ENCODE results near the gene CEP120.

Gene CEP120

DNA sequence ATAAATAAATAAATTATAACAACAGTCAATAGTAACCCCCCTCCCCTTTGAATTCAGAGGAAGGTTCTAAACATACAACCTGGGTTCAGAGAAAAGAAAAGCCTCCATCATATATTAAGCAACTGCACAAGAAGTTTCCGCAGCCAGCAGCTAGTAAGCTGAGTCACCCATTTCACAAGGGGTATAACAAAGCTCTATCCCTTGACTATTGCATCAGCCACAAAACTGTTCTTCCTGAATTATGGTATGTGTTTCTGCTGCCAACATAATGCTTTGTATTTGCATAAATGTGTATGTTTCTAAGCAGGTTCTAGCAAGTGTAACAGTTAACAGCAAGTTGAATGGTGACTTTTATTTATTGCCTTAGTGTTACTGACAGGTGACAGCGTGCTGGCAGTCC is 6.8 kb upstream of the CEP120 start:
- no peak for TF ChIP-seq CTCF (conservative IDR thresholded peaks at IDR 0.05; ENCODE audit: control insufficient read depth, insufficient read depth, low read depth, low read length)
- H3K4me3 ChIP-seq (ENCODE audit: control insufficient read depth, low read depth, low read length): no peak overlapping the region
- DNase-seq (ENCODE audit: low read depth): peak; percentile 93

DNA sequence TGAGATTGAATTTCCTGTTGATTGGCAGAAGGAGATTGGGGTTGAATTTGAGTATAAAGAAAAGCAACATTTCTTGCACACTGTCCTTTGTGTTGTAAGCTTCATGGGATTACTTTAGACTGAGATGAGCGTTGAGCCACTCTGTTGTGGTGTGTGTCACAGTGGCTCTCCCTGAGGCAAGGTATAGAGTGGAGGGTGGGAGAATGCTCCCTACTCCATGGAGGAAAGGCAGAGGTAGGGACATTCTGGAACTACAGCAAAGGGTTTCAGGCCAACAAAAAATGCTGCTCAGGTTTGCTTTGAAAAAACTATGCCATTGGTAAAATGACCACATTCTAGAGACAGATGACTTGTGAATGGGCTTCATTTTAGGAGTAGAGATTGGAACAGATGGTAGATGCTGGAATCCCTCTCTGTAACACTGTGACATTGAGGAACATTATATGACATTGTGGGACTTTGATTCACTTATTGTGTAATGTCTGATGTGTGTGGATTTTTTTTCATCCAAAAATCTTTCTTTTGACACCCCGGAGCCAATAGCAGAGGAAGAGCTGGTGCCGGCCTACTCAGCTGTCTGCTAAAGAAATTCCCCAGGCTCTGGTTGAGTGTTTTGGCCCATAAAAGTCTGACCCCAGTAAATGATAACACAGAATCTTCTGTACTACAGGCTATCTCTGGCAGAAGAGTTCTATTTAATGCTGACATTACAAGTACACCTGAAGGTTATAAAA is 6.2 kb upstream of the CEP120 start:
- DNase-seq (ENCODE audit: low read depth): no peak
- H3K4me3 ChIP-seq (ENCODE audit: control insufficient read depth, low read depth, low read length): no peak overlapping the region
- no peak for TF ChIP-seq CTCF (conservative IDR thresholded peaks at IDR 0.05; ENCODE audit: control insufficient read depth, insufficient read depth, low read depth, low read length)

DNA sequence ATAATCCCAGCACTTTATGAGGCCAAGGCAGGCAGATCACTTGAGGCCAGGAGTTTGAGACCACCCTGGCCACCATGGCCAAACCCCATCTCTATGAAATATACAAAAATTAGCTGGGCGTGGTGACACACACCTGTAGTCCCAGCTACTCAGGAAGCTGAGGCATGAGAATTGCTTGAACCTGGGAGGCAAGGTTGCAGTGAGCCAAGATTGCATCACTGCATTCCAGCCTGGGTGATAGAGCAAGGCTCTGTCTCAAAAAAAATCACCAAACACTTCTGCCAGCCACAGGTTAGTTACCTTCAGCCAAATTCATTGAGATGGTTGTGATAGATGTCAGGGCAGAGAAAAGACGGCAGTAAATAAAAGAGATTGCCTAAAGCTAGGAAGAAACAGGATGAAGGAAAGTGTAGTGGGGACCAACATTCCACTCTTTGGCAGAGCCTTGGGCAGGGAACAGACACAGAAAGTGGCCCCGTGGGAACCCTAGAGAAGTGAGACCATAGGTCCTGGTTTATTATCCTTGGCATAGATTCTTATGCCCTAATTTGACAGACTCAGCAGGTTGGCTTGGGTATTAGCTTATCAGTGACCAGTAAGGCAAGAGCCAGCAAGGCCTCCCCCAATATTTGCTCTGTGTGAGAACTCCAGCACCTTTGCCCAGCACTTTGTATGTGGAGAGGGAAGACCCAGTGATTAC is 5.5 kb upstream of the CEP120 start:
- H3K4me3 ChIP-seq (ENCODE audit: control insufficient read depth, low read depth, low read length): no peak overlapping the region
- DNase-seq (ENCODE audit: low read depth): no peak
- no peak for TF ChIP-seq CTCF (conservative IDR thresholded peaks at IDR 0.05; ENCODE audit: control insufficient read depth, insufficient read depth, low read depth, low read length)

GRCh38 chr5:123427281-123427680 is 4.1 kb upstream of the CEP120 start:
- no peak for TF ChIP-seq CTCF (conservative IDR thresholded peaks at IDR 0.05; ENCODE audit: control insufficient read depth, insufficient read depth, low read depth, low read length)
- DNase-seq (ENCODE audit: low read depth): no peak
- no peak overlapping the region for H3K4me3 ChIP-seq (ENCODE audit: control insufficient read depth, low read depth, low read length)

DNA sequence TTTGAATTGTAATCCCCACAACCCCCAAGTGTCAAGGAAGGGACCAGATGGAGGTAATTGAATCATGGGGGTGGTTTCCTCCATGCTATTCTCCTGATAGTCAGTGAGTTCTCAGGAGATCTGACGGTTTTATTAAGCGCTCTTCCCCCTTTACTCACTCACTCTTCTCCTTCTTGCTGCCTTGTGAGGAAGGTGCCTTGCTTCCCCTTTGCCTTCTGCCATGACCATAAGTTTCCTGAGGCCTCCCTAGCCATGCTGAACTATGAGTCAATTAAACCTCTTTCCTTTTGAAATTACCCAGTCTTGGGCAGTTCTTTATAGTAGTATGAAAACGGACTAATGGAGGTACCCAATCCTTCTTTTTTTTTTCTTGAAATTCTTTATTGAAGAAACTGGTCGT is 2.2 kb upstream of the CEP120 start:
- no peak overlapping the region for H3K4me3 ChIP-seq (ENCODE audit: control insufficient read depth, low read depth, low read length)
- no peak for TF ChIP-seq CTCF (conservative IDR thresholded peaks at IDR 0.05; ENCODE audit: control insufficient read depth, insufficient read depth, low read depth, low read length)
- no peak for DNase-seq (ENCODE audit: low read depth)

DNA sequence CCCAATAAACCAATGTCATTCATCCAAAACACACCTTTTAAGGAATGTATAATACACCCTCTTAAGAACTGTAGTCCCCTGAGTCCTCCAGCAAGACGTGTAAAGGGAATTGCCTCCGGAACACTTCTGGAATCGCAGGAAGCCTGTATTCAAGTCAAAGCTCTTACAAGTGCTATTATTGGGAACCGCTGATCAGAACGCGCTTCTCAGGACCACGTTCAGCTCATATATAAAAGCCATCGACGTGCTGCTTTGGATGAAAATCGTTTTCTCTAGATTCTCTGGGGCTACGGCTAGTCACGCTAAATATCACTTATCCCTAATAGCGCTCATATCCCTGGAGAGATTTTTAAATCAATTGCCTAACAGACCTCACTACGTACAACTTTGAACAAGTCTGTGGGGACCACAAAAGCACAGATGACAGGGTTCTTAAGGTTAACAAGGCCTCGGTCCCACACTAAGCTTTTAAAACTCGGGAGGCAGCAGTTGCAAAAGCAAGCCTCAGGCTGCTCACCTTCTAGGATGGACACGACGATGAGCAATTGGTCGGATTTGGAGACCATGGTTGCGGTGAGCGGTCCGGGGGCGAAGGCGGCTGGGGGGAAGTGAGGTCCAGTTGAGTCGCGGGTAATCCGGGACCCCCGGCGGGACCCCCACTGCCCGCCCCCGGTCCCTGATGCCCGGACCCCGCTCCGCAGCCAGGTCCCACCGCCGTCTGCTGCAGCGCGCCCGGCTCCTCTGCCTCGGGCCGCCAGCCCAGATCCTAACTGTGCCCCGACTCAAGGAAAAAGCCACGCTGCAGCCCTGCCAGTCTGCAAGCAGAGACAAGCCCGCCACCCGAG is 548 bp downstream of the CEP120 start:
- peak; percentile 41 for DNase-seq (ENCODE audit: low read depth)
- peak overlapping the region; percentile 91 for H3K4me3 ChIP-seq (ENCODE audit: control insufficient read depth, low read depth, low read length)
- no peak for TF ChIP-seq CTCF (conservative IDR thresholded peaks at IDR 0.05; ENCODE audit: control insufficient read depth, insufficient read depth, low read depth, low read length)
